OCI-LY7 (cell line): ENCODE data around the gene OR12D1. TPM values are rescaled to one million over a fixed set of nuclear protein-coding genes. Genes with fewer than 3 reads are reported as not detected.

Experiments
- BruUV-seq: library from RNA; stranded (reverse); fragments of 400-500 nt; replicated peaks from 2 replicates; lab custom pipeline; 2021; lab: Mats Ljungman, UMichigan
- CTCF ChIA-PET: fragments of 300-600 bp; sonication (Branson Sonifier 250); formaldehyde crosslinking; loops from one replicate; lab custom pipeline; 2022; ENCODE audit warnings: antibody characterized with exemption; ENCODE audit not compliant: unreplicated experiment; lab: Charles Lee
- POLR2A ChIA-PET: fragments of 300-600 bp; sonication (Branson Sonifier 250); formaldehyde crosslinking; loops from one replicate; lab custom pipeline; 2022; ENCODE audit warnings: antibody characterized with exemption; lab: Charles Lee
- DNase-seq: peaks from one replicate; pipeline ENCODE4 v3.0.0-alpha.2; 2015; ENCODE audit warnings: low spot score
- H2AFZ ChIP-seq: fragments of 200-600 bp; sonication (generic), shearing (Covaris generic); 2 replicates; pipeline ENCODE4 v1.6.1; 2014; ENCODE audit warnings: mild to moderate bottlenecking, antibody characterized with exemption, low read length, moderate library complexity
- H3K27ac ChIP-seq: fragments of 200-600 bp; sonication (generic); 2 replicates; pipeline ENCODE4 v1.5.1; 2014; ENCODE audit warnings: mixed run types, low read depth, mild to moderate bottlenecking, moderate library complexity, low read length, inconsistent platforms; ENCODE audit not compliant: poor library complexity, severe bottlenecking
- H3K36me3 ChIP-seq: fragments of 200-600 bp; sonication (generic); 2 replicates; pipeline ENCODE4 v1.6.1; 2014; ENCODE audit warnings: mild to moderate bottlenecking, antibody characterized with exemption, low read length, moderate library complexity, mixed read lengths; ENCODE audit not compliant: insufficient read depth
- H3K4me1 ChIP-seq: fragments of 200-600 bp; sonication (generic); 2 replicates; pipeline ENCODE4 v1.5.1; 2014; ENCODE audit warnings: mild to moderate bottlenecking, low read length; ENCODE audit not compliant: insufficient read depth, poor library complexity, severe bottlenecking
- H3K4me2 ChIP-seq: fragments of 200-600 bp; sonication (generic); 2 replicates; pipeline ENCODE4 v1.6.1; 2014; ENCODE audit warnings: mild to moderate bottlenecking, low read length
- H3K4me3 ChIP-seq: fragments of 200-600 bp; sonication (generic); 2 replicates; pipeline ENCODE4 v1.5.1; 2014; ENCODE audit warnings: mild to moderate bottlenecking, low read depth, low read length; ENCODE audit not compliant: poor library complexity, severe bottlenecking
- H3K79me2 ChIP-seq: fragments of 200-600 bp; sonication (generic); 2 replicates; pipeline ENCODE4 v1.6.1; 2016; ENCODE audit warnings: low read depth, mild to moderate bottlenecking, low read length, moderate library complexity, mixed read lengths; ENCODE audit not compliant: insufficient read depth
- H3K9me2 ChIP-seq: fragments of 200-600 bp; sonication (generic); 2 replicates; pipeline ENCODE4 v1.6.1; 2016; ENCODE audit warnings: mild to moderate bottlenecking, low read length, mixed read lengths; ENCODE audit not compliant: insufficient read depth
- H3K9me3 ChIP-seq: fragments of 200-600 bp; sonication (generic); 2 replicates; pipeline ENCODE4 v1.6.1; 2014; ENCODE audit warnings: mild to moderate bottlenecking, mixed run types, low read length, mixed read lengths
- H4K20me1 ChIP-seq: fragments of 200-600 bp; sonication (generic); 2 replicates; pipeline ENCODE4 v1.6.1; 2014; ENCODE audit warnings: mild to moderate bottlenecking, antibody characterized with exemption, low read length, moderate library complexity, mixed read lengths; ENCODE audit not compliant: insufficient read depth
- CTCF ChIP-seq: fragments of 200-600 bp; sonication (generic); conservative IDR thresholded peaks from 2 replicates; pipeline ENCODE4 v1.5.1; 2014; ENCODE audit warnings: mild to moderate bottlenecking, antibody characterized with exemption, low read length, moderate library complexity, mixed read lengths
- EZH2phosphoT487 ChIP-seq: fragments of 200-600 bp; sonication (generic); IDR thresholded peaks from 2 replicates; pipeline ENCODE4 v1.6.1; 2018; ENCODE audit warnings: low read depth, borderline replicate concordance, mild to moderate bottlenecking, mixed run types, antibody characterized with exemption, low read length, moderate library complexity, mixed read lengths
- intact Hi-C: fragments of 100-400 bp; cut with micrococcal nuclease; formaldehyde crosslinking; loops from one replicate; pipeline ENCODE4 v1.10.0; 2022; ENCODE audit not compliant: unreplicated experiment
- total RNA-seq, 2 experiments: library from RNA; depleted of rRNA in 1 of 2; stranded (reverse); fragments of >200 nt in 1 of 2; shearing (Covaris generic) in 1 of 2; gene quantifications; 2 replicates each; pipeline ENCODE4 v1.2.3, GENCODE V29; 2014 to 2022

OR12D1 gene
- total RNA-seq, 2 experiments from 2014 or later, result not detected

DNA sequence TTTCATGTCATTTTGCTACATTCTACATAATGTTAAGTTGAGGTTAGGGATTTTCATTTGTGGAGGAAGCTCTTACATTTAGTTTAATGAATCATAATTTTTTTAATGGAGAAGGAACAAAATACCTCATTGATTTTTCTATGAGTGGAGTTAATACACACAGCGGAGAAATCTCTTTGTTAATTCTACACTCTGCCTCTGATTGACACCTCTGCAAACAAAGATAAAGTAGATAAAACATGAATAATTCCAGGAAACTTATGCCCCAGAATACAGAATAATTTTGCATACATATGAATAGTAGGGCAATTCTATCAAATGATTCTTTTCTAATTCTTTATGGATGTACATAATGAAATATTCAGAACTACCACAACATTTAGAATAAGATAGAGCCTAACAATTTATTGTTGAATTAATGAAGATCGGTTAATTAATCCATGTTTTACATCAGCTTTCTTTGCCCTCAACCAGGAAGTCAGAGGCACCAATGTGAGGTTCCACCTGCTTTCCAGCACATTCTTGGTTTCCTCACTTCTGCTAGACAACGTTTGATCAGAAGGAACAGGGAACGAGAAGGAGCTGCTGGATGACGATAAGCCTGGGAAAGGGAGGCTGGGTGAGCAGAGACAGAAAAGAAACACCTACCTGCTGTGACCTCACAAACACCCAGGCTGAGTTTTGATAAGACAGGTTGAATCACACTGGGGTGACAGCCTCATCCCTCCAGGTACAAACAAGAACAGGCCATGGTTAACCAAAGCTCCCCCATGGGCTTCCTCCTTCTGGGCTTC is 46.5 kb downstream of the OR12D1 start:
- TF ChIP-seq EZH2phosphoT487, result no peak
- TF ChIP-seq CTCF, result no peak
- no peak for DNase-seq

GRCh38 chr6:29462022-29462421 is 47.3 kb downstream of the OR12D1 start:
- CTCF ChIA-PET, result no interaction called here

More for the DNA sequence above, 46.5 kb downstream of the OR12D1 start:
- Histone ChIP-seq H3K4me2 (no peak overlapping the region), H2AFZ (no peak overlapping the region), H3K27ac (no peak overlapping the region), H3K36me3 (no peaks in the 10 kb centered on the region), H4K20me1 (no peaks in the 10 kb centered on the region), H3K9me3 (no peaks in the 10 kb centered on the region), H3K4me1 (no peaks in the 10 kb centered on the region), H3K9me2 (no peaks in the 10 kb centered on the region), H3K79me2 (no peaks in the 10 kb centered on the region), H3K4me3 (no peak overlapping the region)
- ChIA-PET POLR2A (interaction anchor here (0.6 kb wide), 1 partner anchor 587 kb away, joined by 3 read pairs; no protein-coding TSS in a partner anchor), CTCF (no interaction called here)
- intact Hi-C loops, result no loop called here
- no TSS peak for BruUV-seq

More at GRCh38 chr6:29462022-29462421, 47.3 kb downstream of the OR12D1 start:
- H4K20me1 ChIP-seq, result no peaks in the 10 kb centered on the region
- H3K4me2 ChIP-seq, result no peak overlapping the region
- H3K9me2 ChIP-seq, result no peaks in the 10 kb centered on the region
- no peak for DNase-seq
- H3K79me2 ChIP-seq, result no peaks in the 10 kb centered on the region
- H3K27ac ChIP-seq, result no peak overlapping the region
- no peaks in the 10 kb centered on the region for H3K9me3 ChIP-seq
- no peak for TF ChIP-seq EZH2phosphoT487
- no peak for TF ChIP-seq CTCF
- no peak overlapping the region for H2AFZ ChIP-seq
- POLR2A ChIA-PET, result interaction anchor here (0.6 kb wide), 1 partner anchor 586 kb away, joined by 3 read pairs; no protein-coding TSS in a partner anchor
- intact Hi-C loops, result no loop called here
- no peaks in the 10 kb centered on the region for H3K4me1 ChIP-seq
- BruUV-seq, result no TSS peak
- H3K4me3 ChIP-seq, result no peak overlapping the region
- no peaks in the 10 kb centered on the region for H3K36me3 ChIP-seq
